HL-60 (cell line): ENCODE measurements around the gene BAHCC1.

Experiments
- POLR2AphosphoS5 ChIP-seq: IDR thresholded peaks from 2 replicates; pipeline ENCODE4 v1.6.1; 2012; ENCODE audit warnings: low read depth
- TF ChIP-seq, protein P1 (sequence below): IDR thresholded peaks from one replicate; pipeline ENCODE4 v1.5.1; 2011; ENCODE audit warnings: low read length, control low read depth, inconsistent platforms; ENCODE audit not compliant: insufficient read depth

DNA sequence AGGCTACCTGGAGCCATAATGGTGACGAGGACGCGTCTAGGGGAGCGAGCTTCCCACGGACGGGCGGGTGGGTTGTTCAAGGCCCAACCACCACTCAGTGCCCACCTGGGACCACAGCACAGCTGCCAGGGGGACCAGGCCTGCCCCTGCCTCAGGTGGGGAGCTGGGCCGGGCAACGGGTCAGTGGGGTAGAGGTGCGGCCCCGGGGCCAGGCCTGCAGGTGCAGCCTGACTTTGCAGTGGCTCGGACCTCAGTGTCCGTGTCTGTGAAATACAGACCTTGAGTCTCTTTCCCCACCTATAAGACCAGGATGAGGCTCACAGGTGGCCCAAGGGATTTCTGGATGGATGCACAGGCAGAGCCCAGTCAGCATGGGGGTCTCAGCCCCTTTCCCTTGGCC lies 74.0 kb downstream of the BAHCC1 start:
- TF ChIP-seq, protein P1, sequence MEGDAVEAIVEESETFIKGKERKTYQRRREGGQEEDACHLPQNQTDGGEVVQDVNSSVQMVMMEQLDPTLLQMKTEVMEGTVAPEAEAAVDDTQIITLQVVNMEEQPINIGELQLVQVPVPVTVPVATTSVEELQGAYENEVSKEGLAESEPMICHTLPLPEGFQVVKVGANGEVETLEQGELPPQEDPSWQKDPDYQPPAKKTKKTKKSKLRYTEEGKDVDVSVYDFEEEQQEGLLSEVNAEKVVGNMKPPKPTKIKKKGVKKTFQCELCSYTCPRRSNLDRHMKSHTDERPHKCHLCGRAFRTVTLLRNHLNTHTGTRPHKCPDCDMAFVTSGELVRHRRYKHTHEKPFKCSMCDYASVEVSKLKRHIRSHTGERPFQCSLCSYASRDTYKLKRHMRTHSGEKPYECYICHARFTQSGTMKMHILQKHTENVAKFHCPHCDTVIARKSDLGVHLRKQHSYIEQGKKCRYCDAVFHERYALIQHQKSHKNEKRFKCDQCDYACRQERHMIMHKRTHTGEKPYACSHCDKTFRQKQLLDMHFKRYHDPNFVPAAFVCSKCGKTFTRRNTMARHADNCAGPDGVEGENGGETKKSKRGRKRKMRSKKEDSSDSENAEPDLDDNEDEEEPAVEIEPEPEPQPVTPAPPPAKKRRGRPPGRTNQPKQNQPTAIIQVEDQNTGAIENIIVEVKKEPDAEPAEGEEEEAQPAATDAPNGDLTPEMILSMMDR: no peak
- TF ChIP-seq POLR2AphosphoS5: no peak
